Mesenchymal stem cell (in vitro differentiated cells and primary cell): Measurements from ENCODE around the gene DISC1.

Source experiments
- DNase-seq: peaks from one replicate; pipeline ENCODE4 v3.0.0-alpha.2; 2013
- H2AFZ ChIP-seq: one replicate; pipeline ENCODE4 v1.6.1; 2013; ENCODE audit warnings: low read depth, mild to moderate bottlenecking, control low read depth, inconsistent platforms, low read length, moderate library complexity
- H2AK5ac ChIP-seq: 2 replicates; pipeline ENCODE4 v1.6.1; 2013; ENCODE audit warnings: low read length, moderate library complexity, mild to moderate bottlenecking, inconsistent platforms; ENCODE audit not compliant: severe bottlenecking
- H2BK120ac ChIP-seq: one replicate; pipeline ENCODE4 v1.6.1; 2013; ENCODE audit warnings: low read depth, mild to moderate bottlenecking, inconsistent platforms, low read length, moderate library complexity
- H2BK12ac ChIP-seq, 2 experiments: one replicate each; pipeline ENCODE4 v1.6.1; 2013; ENCODE audit warnings: inconsistent platforms in 2 of 2, low read length in 2 of 2, mild to moderate bottlenecking in 2 of 2, moderate library complexity in 2 of 2, control low read depth in 1 of 2
- H2BK15ac ChIP-seq: one replicate; pipeline ENCODE4 v1.6.1; 2013; ENCODE audit warnings: mild to moderate bottlenecking, low read depth, inconsistent platforms; ENCODE audit not compliant: poor library complexity, severe bottlenecking
- H2BK5ac ChIP-seq: 2 replicates; pipeline ENCODE4 v1.6.1; 2013; ENCODE audit warnings: low read depth, mild to moderate bottlenecking, low read length, control low read depth, inconsistent platforms; ENCODE audit not compliant: poor library complexity, severe bottlenecking
- H3K14ac ChIP-seq, 2 experiments: one replicate each; pipeline ENCODE4 v1.6.1; 2013; ENCODE audit warnings: inconsistent platforms in 2 of 2, low read length in 2 of 2, control low read depth in 1 of 2, mild to moderate bottlenecking in 1 of 2, moderate library complexity in 1 of 2
- H3K18ac ChIP-seq, 2 experiments: one replicate each; pipeline ENCODE4 v1.6.1; 2013; ENCODE audit warnings: inconsistent platforms in 2 of 2, low read length in 2 of 2, control low read depth in 1 of 2, low read depth in 1 of 2, mild to moderate bottlenecking in 1 of 2
- H3K23ac ChIP-seq, 2 experiments: one replicate each; pipeline ENCODE4 v1.6.1; 2013; ENCODE audit warnings: inconsistent platforms in 2 of 2, low read length in 2 of 2, mild to moderate bottlenecking in 2 of 2, moderate library complexity in 2 of 2, control low read depth in 1 of 2
- H3K27ac ChIP-seq: 2 replicates; pipeline ENCODE4 v1.5.1; 2013; ENCODE audit warnings: mild to moderate bottlenecking, moderate library complexity, low read length, control low read depth, inconsistent platforms; ENCODE audit not compliant: poor library complexity, severe bottlenecking
- H3K27me3 ChIP-seq, 2 experiments: 2 replicates each; pipeline versions ENCODE4 v1.6.1 to v1.7.0; 2013; ENCODE audit warnings: low read length in 2 of 2, mild to moderate bottlenecking in 2 of 2, moderate library complexity in 2 of 2, control low read depth in 1 of 2, inconsistent platforms in 1 of 2; ENCODE audit not compliant: control insufficient read depth in 1 of 2, insufficient read depth in 1 of 2
- H3K36me3 ChIP-seq, 2 experiments: 2 replicates each; pipeline versions ENCODE4 v1.6.1 to v1.7.0; 2013; ENCODE audit warnings: low read length in 2 of 2, control low read depth in 1 of 2, inconsistent platforms in 1 of 2, low read depth in 1 of 2, mild to moderate bottlenecking in 1 of 2; ENCODE audit not compliant: insufficient read depth in 2 of 2, control insufficient read depth in 1 of 2
- H3K4ac ChIP-seq, 2 experiments: one replicate each; pipeline ENCODE4 v1.6.1; 2013; ENCODE audit warnings: inconsistent platforms in 2 of 2, low read length in 2 of 2, mild to moderate bottlenecking in 2 of 2, moderate library complexity in 2 of 2, control low read depth in 1 of 2, low read depth in 1 of 2
- H3K4me1 ChIP-seq: 2 replicates; pipeline ENCODE4 v1.6.1; 2013; ENCODE audit warnings: low read depth, low read length, control low read depth; ENCODE audit not compliant: control insufficient read depth, insufficient read depth
- H3K4me2 ChIP-seq: 2 replicates; pipeline ENCODE4 v1.6.1; 2013; ENCODE audit warnings: low read length, mild to moderate bottlenecking, inconsistent platforms; ENCODE audit not compliant: poor library complexity, severe bottlenecking
- H3K4me3 ChIP-seq, 2 experiments: 2 replicates each; pipeline versions ENCODE4 v1.5.1 to v1.7.0; 2013; ENCODE audit warnings: low read length in 2 of 2, mild to moderate bottlenecking in 2 of 2, control low read depth in 1 of 2, low read depth in 1 of 2; ENCODE audit not compliant: insufficient read depth in 1 of 2
- H3K79me1 ChIP-seq: replicated peaks from 2 replicates; pipeline ENCODE4 v1.6.1; 2013; ENCODE audit warnings: mild to moderate bottlenecking, control low read depth, low read length, inconsistent platforms; ENCODE audit not compliant: poor library complexity, severe bottlenecking
- H3K9ac ChIP-seq: 2 replicates; pipeline ENCODE4 v1.7.0; 2013; ENCODE audit warnings: mild to moderate bottlenecking, low read length, moderate library complexity
- H3K9me3 ChIP-seq: 2 replicates; pipeline ENCODE4 v1.7.0; 2013; ENCODE audit warnings: mild to moderate bottlenecking, low read length; ENCODE audit not compliant: control insufficient read depth
- H4K8ac ChIP-seq: one replicate; pipeline ENCODE4 v1.6.1; 2013; ENCODE audit warnings: inconsistent platforms, mild to moderate bottlenecking, low read length, moderate library complexity
- H4K91ac ChIP-seq: one replicate; pipeline ENCODE4 v1.6.1; 2013; ENCODE audit warnings: mild to moderate bottlenecking, low read length, inconsistent platforms
- WGBS: methylation state at CpG from one replicate; pipeline ENCODE4 v1.1.7; 2013; ENCODE audit warnings: mixed read lengths; 5-methylcytosine and 5-hydroxymethylcytosine counted together

Gene DISC1

GRCh38 chr1:232045139-232045994 lies 418.8 kb downstream of the DISC1 start:
- Histone ChIP-seq H2BK15ac (no peak overlapping the region), H3K4me1 (no peaks in the 10 kb centered on the region), H3K9ac (no peak overlapping the region), H3K27me3 (no peaks in the 10 kb centered on the region), H2AFZ (no peak overlapping the region), H3K18ac (no peak overlapping the region), H3K23ac (no peak overlapping the region), H3K4me3 (no peak overlapping the region), H2BK120ac (no peak overlapping the region), H3K14ac (no peak overlapping the region), H3K79me1 (no peaks in the 10 kb centered on the region), H3K4me2 (no peak overlapping the region), H2BK5ac (no peak overlapping the region), H3K27ac (no peak overlapping the region), H3K4ac (no peak overlapping the region), H3K9me3 (no peaks in the 10 kb centered on the region), H4K8ac (no peak overlapping the region), H4K91ac (no peak overlapping the region), H2BK12ac (no peak overlapping the region), H3K36me3 (no peaks in the 10 kb centered on the region), H2AK5ac (no peak overlapping the region)
- WGBS: 81% methylated on average over 7 of the region's 8 CpGs
- no peak for DNase-seq

- Histone ChIP-seq H3K79me1 (no peaks in the 10 kb centered on the region), H3K27me3 (no peaks in the 10 kb centered on the region), H3K36me3 (no peaks in the 10 kb centered on the region), H3K9ac (no peak overlapping the region), H2BK5ac (no peak overlapping the region), H4K8ac (no peak overlapping the region), H3K18ac (no peak overlapping the region), H3K4me1 (no peaks in the 10 kb centered on the region), H2BK12ac (no peak overlapping the region), H2AFZ (no peak overlapping the region), H3K4me2 (no peak overlapping the region), H3K23ac (no peak overlapping the region), H3K4me3 (no peak overlapping the region), H2BK120ac (no peak overlapping the region), H3K27ac (no peak overlapping the region), H3K14ac (no peak overlapping the region), H4K91ac (no peak overlapping the region), H2BK15ac (no peak overlapping the region), H2AK5ac (no peak overlapping the region), H3K9me3 (no peaks in the 10 kb centered on the region), H3K4ac (no peak overlapping the region)
- 100% methylated on average over 2 of the region's 3 CpGs for WGBS
- DNase-seq: no peak
Observed at GRCh38 chr1:232046451-232047306, 420.1 kb downstream of the DISC1 start.

- no peaks in the 10 kb centered on the region for H3K27me3 ChIP-seq
- H3K9ac ChIP-seq: no peak overlapping the region
- no peak overlapping the region for H3K27ac ChIP-seq
- no peak overlapping the region for H3K4ac ChIP-seq
- H2BK12ac ChIP-seq: no peak overlapping the region
- no peak overlapping the region for H3K4me2 ChIP-seq
- no peak overlapping the region for H4K91ac ChIP-seq
- no peak for DNase-seq
- H3K23ac ChIP-seq: no peak overlapping the region
- H3K4me1 ChIP-seq: no peaks in the 10 kb centered on the region
- no peaks in the 10 kb centered on the region for H3K79me1 ChIP-seq
- no peaks in the 10 kb centered on the region for H3K36me3 ChIP-seq
- 93% methylated on average over 2 of the region's 2 CpGs for WGBS
- H3K18ac ChIP-seq: no peak overlapping the region
- H2AFZ ChIP-seq: no peak overlapping the region
- no peak overlapping the region for H2AK5ac ChIP-seq
- H3K14ac ChIP-seq: no peak overlapping the region
- H2BK15ac ChIP-seq: no peak overlapping the region
- H3K9me3 ChIP-seq: no peaks in the 10 kb centered on the region
- no peak overlapping the region for H2BK5ac ChIP-seq
- no peak overlapping the region for H4K8ac ChIP-seq
- H3K4me3 ChIP-seq: no peak overlapping the region
- H2BK120ac ChIP-seq: no peak overlapping the region
Observed at GRCh38 chr1:232047473-232047872, 420.9 kb downstream of the DISC1 start.

- no peak overlapping the region for H3K27ac ChIP-seq
- H3K9me3 ChIP-seq: no peaks in the 10 kb centered on the region
- H2BK5ac ChIP-seq: no peak overlapping the region
- H2BK120ac ChIP-seq: no peak overlapping the region
- no peak overlapping the region for H2BK12ac ChIP-seq
- no peak overlapping the region for H4K8ac ChIP-seq
- no peak overlapping the region for H3K9ac ChIP-seq
- H3K14ac ChIP-seq: no peak overlapping the region
- H3K79me1 ChIP-seq: no peaks in the 10 kb centered on the region
- H2BK15ac ChIP-seq: no peak overlapping the region
- no peak overlapping the region for H3K4me2 ChIP-seq
- H3K4ac ChIP-seq: no peak overlapping the region
- no peak overlapping the region for H3K18ac ChIP-seq
- no peak overlapping the region for H3K4me3 ChIP-seq
- no peak overlapping the region for H2AFZ ChIP-seq
- H2AK5ac ChIP-seq: no peak overlapping the region
- H3K23ac ChIP-seq: no peak overlapping the region
- WGBS: 90% methylated on average over 7 of the region's 7 CpGs
- no peaks in the 10 kb centered on the region for H3K36me3 ChIP-seq
- H3K27me3 ChIP-seq: no peaks in the 10 kb centered on the region
- no peak for DNase-seq
- H4K91ac ChIP-seq: no peak overlapping the region
- H3K4me1 ChIP-seq: no peaks in the 10 kb centered on the region
Observed at GRCh38 chr1:232048481-232048880, 421.9 kb downstream of the DISC1 start.
